Gastrocnemius medialis (tissue), 4 donors: ENCODE measurements around the gene ARHGAP26.

ENCODE experiments used
- POLR2A ChIP-seq, 2 donors: fragments of 450-650 bp; IDR thresholded peaks; one replicate each; pipeline ENCODE4 v1.6.1; 2017; ENCODE audit warnings: antibody characterized with exemption in 2 of 2, mild to moderate bottlenecking in 2 of 2, moderate library complexity in 2 of 2
- TF ChIP-seq, protein P1 (sequence below), 5 experiments: fragments of 450-650 bp in 3 of 5; fragments of 200-600 bp in 2 of 5; sonication (generic) in 2 of 5; IDR thresholded peaks in 4 of 5; conservative IDR thresholded peaks in 1 of 5; 1 replicate in 4 of 5; 2 replicates in 1 of 5; pipeline ENCODE4 v1.5.1; 2016 to 2019; ENCODE audit warnings: antibody characterized with exemption in 5 of 5, mild to moderate bottlenecking in 3 of 5, moderate library complexity in 3 of 5

DNA sequence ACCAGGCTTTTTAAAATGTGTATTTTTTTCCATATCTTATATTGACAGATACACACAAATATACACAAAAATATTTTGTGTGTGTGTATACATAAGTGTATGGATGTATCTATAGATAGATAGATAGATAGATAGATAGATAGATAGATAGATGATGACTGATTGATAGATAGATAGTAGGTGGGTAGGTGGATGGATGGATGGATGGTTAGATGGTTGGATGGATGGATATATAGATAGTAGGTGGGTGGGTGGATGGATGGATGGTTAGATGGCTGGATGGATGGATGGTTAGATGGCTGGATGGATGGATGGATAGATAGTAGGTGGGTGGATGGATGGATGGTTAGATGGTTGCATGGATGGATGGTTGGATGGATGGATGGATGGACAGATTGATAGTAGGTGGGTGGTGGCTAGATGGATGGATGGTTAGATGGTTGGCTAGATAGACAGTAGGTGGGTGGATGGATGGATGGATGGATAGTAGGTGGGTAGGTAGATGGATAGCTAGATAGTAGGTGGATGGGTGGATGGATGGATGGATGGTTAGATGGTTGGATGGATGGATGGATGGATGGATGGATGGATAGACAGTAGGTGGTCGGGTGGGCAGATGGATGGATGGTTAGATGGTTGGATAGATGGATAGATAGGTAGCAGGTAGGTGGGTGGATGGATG lies 477.1 kb downstream of the ARHGAP26 start:
- TF ChIP-seq, protein P1, sequence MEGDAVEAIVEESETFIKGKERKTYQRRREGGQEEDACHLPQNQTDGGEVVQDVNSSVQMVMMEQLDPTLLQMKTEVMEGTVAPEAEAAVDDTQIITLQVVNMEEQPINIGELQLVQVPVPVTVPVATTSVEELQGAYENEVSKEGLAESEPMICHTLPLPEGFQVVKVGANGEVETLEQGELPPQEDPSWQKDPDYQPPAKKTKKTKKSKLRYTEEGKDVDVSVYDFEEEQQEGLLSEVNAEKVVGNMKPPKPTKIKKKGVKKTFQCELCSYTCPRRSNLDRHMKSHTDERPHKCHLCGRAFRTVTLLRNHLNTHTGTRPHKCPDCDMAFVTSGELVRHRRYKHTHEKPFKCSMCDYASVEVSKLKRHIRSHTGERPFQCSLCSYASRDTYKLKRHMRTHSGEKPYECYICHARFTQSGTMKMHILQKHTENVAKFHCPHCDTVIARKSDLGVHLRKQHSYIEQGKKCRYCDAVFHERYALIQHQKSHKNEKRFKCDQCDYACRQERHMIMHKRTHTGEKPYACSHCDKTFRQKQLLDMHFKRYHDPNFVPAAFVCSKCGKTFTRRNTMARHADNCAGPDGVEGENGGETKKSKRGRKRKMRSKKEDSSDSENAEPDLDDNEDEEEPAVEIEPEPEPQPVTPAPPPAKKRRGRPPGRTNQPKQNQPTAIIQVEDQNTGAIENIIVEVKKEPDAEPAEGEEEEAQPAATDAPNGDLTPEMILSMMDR (IDR thresholded peaks at IDR 0.05 in 4 of 5, conservative IDR thresholded peaks at IDR 0.05 in 1 of 5), result no peak
- no peak for TF ChIP-seq POLR2A (IDR thresholded peaks at IDR 0.05)
